ENCODE measurements around the gene DISC1.

GRCh38 chr1:231866392-231867331 lies 240.1 kb downstream of the DISC1 start:
- TF ChIP-seq OSR1 (CRISPR knock-in tag; IDR thresholded peaks at IDR 0.05) (no peak), TSHZ2 (CRISPR knock-in tag; IDR thresholded peaks at IDR 0.05) (no peak), PATZ1 (CRISPR knock-in tag; IDR thresholded peaks at IDR 0.05; ENCODE audit: borderline replicate concordance) (no peak), POU6F1 (CRISPR knock-in tag; IDR thresholded peaks at IDR 0.05; ENCODE audit: borderline replicate concordance, low read depth) (no peak), CREB5 (CRISPR knock-in tag; IDR thresholded peaks at IDR 0.05; ENCODE audit: low read depth) (no peak), RARB (CRISPR knock-in tag; IDR thresholded peaks at IDR 0.05) (no peak), GLIS3 (CRISPR knock-in tag; IDR thresholded peaks at IDR 0.05) (no peak), ZNF70 (CRISPR knock-in tag; IDR thresholded peaks at IDR 0.05) (no peak)
